Right atrium auricular region (tissue), 2 donors: ENCODE data around the gene FNTB. TPM values are rescaled to one million over a fixed set of nuclear protein-coding genes. Genes with fewer than 3 reads are reported as not detected.
"Not testable (repeated sequence)": the region's sequence is repeated elsewhere in the genome, so short reads cannot be mapped to it uniquely, and the experiment has no call there.

Source experiments
- DNase-seq: peaks from one replicate; pipeline ENCODE4 v3.0.0-alpha.2; 2019; ENCODE audit warnings: low spot score
- H3K27ac ChIP-seq, 2 donors: fragments of 200-600 bp; sonication (generic); 1 replicate in 1 of 2; 2 replicates in 1 of 2; pipeline ENCODE4 v1.5.1; 2016 to 2019
- H3K27me3 ChIP-seq, 2 donors: fragments of 200-600 bp; sonication (generic); one replicate each; pipeline versions ENCODE4 v1.5.1 to v1.6.0; 2017 to 2019
- H3K36me3 ChIP-seq: fragments of 200-600 bp; sonication (generic); one replicate; pipeline ENCODE4 v1.5.1; 2016
- H3K4me1 ChIP-seq, 2 donors: fragments of 200-600 bp; sonication (generic); one replicate each; pipeline versions ENCODE4 v1.5.1 to v1.6.0; 2017 to 2019
- H3K4me3 ChIP-seq, 2 donors: fragments of 200-600 bp; sonication (generic); 1 replicate in 1 of 2; 2 replicates in 1 of 2; pipeline ENCODE4 v1.5.1; 2017 to 2019; ENCODE audit warnings: mild to moderate bottlenecking in 1 of 2, moderate library complexity in 1 of 2
- H3K9me3 ChIP-seq, 2 donors: fragments of 200-600 bp; sonication (generic); one replicate each; pipeline ENCODE4 v1.5.1; 2019
- total RNA-seq, 2 donors: library from RNA; depleted of rRNA; stranded (reverse); fragments of >200 nt; gene quantifications; one replicate each; pipeline ENCODE4 v1.1.0, GENCODE V29; 2016
- TF ChIP-seq, protein P1 (sequence below), 2 donors: fragments of 200-600 bp; sonication (generic); IDR thresholded peaks; one replicate each; pipeline ENCODE4 v1.5.1; 2019; ENCODE audit warnings: antibody characterized with exemption in 2 of 2

The FNTB gene
- total RNA-seq, 2 donors from 2014 or later = 11.2 to 14.2 TPM

GRCh38 chr14:65079768-65080167 is 93.1 kb downstream of the FNTB start:
- Histone ChIP-seq H3K36me3 (peaks cover 31% of the 10 kb centered on the region), H3K4me3 (no peak overlapping the region), H3K27ac (no peak overlapping the region), H3K27me3 (no peaks in the 10 kb centered on the region), H3K9me3 (no peaks in the 10 kb centered on the region), H3K4me1 (peaks cover 0 to 59% of the 10 kb centered on the region in 2 donors)
- no peak for DNase-seq
- TF ChIP-seq, protein P1, sequence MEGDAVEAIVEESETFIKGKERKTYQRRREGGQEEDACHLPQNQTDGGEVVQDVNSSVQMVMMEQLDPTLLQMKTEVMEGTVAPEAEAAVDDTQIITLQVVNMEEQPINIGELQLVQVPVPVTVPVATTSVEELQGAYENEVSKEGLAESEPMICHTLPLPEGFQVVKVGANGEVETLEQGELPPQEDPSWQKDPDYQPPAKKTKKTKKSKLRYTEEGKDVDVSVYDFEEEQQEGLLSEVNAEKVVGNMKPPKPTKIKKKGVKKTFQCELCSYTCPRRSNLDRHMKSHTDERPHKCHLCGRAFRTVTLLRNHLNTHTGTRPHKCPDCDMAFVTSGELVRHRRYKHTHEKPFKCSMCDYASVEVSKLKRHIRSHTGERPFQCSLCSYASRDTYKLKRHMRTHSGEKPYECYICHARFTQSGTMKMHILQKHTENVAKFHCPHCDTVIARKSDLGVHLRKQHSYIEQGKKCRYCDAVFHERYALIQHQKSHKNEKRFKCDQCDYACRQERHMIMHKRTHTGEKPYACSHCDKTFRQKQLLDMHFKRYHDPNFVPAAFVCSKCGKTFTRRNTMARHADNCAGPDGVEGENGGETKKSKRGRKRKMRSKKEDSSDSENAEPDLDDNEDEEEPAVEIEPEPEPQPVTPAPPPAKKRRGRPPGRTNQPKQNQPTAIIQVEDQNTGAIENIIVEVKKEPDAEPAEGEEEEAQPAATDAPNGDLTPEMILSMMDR (IDR thresholded peaks at IDR 0.05) = no peak

GRCh38 chr14:65080960-65081747 is 94.5 kb downstream of the FNTB start:
- no peak overlapping the region for H3K4me3 ChIP-seq
- no peak for DNase-seq
- peaks cover 0 to 59% of the 10 kb centered on the region in 2 donors for H3K4me1 ChIP-seq
- no peaks in the 10 kb centered on the region for H3K9me3 ChIP-seq
- H3K36me3 ChIP-seq = peaks cover 34% of the 10 kb centered on the region
- peak overlapping the region in 1 of 2 donors; percentile 17 for H3K27ac ChIP-seq
- H3K27me3 ChIP-seq = no peaks in the 10 kb centered on the region
- TF ChIP-seq, protein P1 (IDR thresholded peaks at IDR 0.05) = no peak

DNA sequence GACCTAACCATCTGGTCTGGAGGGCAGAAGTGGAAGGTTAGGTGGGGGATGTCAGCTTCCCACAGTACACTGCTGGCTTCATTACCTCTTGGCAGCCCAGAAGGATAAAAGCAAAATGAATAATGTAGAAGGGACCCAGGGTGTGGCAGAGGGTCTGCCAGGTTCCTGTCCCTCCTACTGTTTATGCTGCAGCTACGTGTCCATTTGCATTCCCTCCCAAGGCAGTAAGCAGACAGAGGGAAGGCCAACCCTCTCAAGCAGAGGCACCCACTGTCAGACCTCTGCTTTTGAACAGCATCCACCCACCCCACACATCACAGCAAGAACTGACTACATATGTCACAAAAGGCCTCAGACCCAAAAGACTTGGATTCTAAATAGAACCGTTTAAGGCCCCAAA is 96.2 kb downstream of the FNTB start:
- no peak overlapping the region for H3K4me3 ChIP-seq
- DNase-seq = no peak
- TF ChIP-seq, protein P1 (IDR thresholded peaks at IDR 0.05) = no peak
- peaks cover 34% of the 10 kb centered on the region for H3K36me3 ChIP-seq
- H3K27ac ChIP-seq = no peak overlapping the region
- H3K9me3 ChIP-seq = peaks cover 0 to 5% of the 10 kb centered on the region in 2 donors
- H3K4me1 ChIP-seq = peaks cover 0 to 59% of the 10 kb centered on the region in 2 donors
- no peaks in the 10 kb centered on the region for H3K27me3 ChIP-seq

DNA sequence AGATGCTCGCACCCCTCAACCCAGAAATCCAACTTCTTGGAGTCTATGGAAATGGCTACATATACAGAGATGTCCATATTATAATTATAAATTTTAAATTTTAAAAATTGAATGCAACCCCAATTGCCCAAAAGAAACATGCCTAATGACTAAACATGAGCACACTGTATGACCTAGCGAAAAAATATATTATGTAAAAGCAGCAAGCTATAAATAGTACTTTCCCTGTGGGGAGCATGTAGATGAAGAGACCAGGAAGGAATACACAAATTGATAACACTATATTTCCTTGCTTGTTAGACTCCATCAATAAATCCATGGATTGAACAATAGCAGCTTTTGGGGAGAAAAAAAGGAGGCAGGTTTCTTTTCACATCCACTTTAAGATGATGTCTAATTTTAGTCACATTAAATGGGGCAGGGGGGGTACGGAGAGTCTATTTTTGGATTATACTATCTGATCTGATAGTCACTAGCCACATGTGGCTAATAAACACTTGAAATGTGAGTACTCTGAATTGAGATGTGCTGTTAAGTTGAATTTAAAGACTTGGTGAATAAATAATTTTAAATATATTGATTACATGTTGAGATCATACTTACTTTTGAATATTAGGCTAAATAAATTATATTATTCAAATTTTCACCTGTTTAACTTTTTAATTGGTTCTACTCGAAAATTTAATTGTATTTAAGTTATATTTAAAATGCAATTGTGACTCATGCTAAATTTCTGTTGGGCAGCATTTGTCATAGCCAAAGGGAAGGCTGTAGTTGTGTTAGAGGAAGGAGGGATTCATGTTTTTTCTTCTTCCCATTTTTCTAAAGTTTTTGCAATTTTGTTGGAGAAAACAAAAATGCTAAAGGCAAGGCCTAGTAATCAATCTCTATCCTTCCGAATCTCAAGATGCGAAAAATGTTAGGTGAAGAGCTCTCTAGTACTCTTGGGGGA is 98.1 kb downstream of the FNTB start:
- H3K4me1 ChIP-seq = peaks cover 0 to 48% of the 10 kb centered on the region in 2 donors
- no peaks in the 10 kb centered on the region for H3K27me3 ChIP-seq
- no peak overlapping the region for H3K4me3 ChIP-seq
- H3K9me3 ChIP-seq = peaks cover 0 to 5% of the 10 kb centered on the region in 2 donors
- H3K36me3 ChIP-seq = peaks cover 51% of the 10 kb centered on the region
- TF ChIP-seq, protein P1 (IDR thresholded peaks at IDR 0.05) = no peak
- H3K27ac ChIP-seq = peak overlapping the region; percentile 34 to 45
- DNase-seq = no peak

- not testable (repeated sequence) for H3K27ac ChIP-seq, DNase-seq, H3K9me3 ChIP-seq, H3K4me3 ChIP-seq, H3K27me3 ChIP-seq
- peaks cover 0 to 38% of the 10 kb centered on the region in 2 donors for H3K4me1 ChIP-seq
- peaks cover 58% of the 10 kb centered on the region for H3K36me3 ChIP-seq
Measured at GRCh38 chr14:65086686-65087085, 100.0 kb downstream of the FNTB start.

GRCh38 chr14:65087835-65088234 is 101.1 kb downstream of the FNTB start:
- not testable (repeated sequence) for H3K27ac ChIP-seq
- Histone ChIP-seq H3K4me1 (peaks cover 0 to 38% of the 10 kb centered on the region in 2 donors), H3K36me3 (peaks cover 65% of the 10 kb centered on the region)

More at GRCh38 chr14:65087835-65088234, 101.1 kb downstream of the FNTB start:
- H3K9me3 ChIP-seq, H3K4me3 ChIP-seq, H3K27me3 ChIP-seq, DNase-seq: not testable (repeated sequence)
